NCI-H128 (cell line): ENCODE measurements around the gene POU2F3.

Experiments used
- DNase-seq: peaks from one replicate; lab custom pipeline; 2025; ENCODE audit not compliant: unreplicated experiment; lab: John Stamatoyannopoulos, UW

The POU2F3 gene

GRCh38 chr11:120226242-120226641, 13.7 kb upstream of the POU2F3 start:
- no peak for DNase-seq

- no peak for DNase-seq
Measured at GRCh38 chr11:120226714-120227113, 13.2 kb upstream of the POU2F3 start.

DNA sequence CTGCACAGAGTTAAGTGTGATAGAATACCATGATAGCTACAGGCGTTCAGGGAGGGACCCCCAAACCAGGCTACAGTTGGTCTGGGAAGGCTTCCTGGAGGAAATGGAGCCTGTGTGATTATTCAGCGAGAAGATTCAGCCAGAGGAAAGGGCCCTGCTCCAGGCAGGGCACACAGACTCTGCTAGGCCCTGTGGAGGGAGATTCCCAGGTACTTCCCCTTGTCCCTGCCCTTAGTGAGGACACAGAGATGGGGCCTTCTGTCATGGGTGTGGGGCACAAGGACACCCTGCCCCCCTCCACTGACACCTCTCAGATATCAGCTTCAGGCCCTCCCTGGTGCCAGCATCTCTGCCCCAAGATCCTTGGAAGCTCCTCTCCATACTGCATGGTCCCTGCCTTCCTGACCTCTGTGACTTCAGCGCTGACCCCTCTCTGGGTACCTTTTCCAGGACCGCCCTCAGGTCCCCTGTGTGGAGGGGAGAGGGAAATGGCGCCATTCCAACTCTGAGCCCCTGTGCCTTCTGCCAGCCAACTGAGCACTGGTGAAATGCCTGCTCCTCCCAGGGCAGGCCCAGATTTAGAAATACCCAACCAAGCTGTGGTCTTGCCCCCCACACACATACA, 12.6 kb upstream of the POU2F3 start:
- DNase-seq: no peak

DNA sequence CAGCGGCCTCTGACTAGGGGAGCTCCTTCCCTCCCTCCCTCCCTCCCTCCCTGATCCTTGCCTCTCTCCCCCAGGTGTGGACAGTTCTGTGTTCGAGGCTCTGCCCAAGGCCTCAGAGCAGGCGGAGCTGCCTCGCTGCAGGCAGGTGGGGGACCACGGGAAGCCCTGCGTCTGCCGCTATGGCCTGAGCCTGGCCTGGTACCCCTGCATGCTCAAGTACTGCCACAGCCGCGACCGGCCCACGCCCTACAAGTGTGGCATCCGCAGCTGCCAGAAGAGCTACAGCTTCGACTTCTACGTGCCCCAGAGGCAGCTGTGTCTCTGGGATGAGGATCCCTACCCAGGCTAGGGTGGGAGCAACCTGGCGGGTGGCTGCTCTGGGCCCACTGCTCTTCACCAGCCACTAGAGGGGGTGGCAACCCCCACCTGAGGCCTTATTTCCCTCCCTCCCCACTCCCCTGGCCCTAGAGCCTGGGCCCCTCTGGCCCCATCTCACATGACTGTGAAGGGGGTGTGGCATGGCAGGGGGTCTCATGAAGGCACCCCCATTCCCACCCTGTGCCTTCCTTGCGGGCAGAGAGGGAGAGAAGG, 11.1 kb upstream of the POU2F3 start:
- DNase-seq: no peak

GRCh38 chr11:120229451-120230424, 10.2 kb upstream of the POU2F3 start:
- DNase-seq: no peak

GRCh38 chr11:120230433-120231071, 9.4 kb upstream of the POU2F3 start:
- DNase-seq: no peak

DNA sequence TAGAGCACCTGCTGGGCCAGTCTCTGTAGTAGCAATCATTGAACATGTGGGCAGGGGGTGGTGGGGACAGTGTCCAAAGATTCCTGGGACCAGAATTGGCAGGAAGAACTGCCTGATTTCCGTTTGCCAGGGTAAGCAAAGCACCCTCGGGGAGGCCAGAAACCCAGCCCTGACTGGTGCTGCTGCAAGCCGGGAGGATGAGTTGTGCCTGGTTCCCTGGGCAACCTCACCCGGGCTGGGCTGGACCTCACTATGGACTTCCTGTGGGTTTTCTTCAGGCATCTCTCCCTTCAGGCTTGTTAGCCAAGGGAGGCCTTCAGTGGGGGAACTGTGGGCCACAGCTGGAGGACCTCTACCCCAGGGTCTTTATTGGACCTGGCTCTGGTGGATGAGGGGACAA, 8.0 kb upstream of the POU2F3 start:
- no peak for DNase-seq

GRCh38 chr11:120233207-120233803, 6.6 kb upstream of the POU2F3 start:
- no peak for DNase-seq

- DNase-seq: no peak
Measured at GRCh38 chr11:120235024-120235628, 4.8 kb upstream of the POU2F3 start.

DNA sequence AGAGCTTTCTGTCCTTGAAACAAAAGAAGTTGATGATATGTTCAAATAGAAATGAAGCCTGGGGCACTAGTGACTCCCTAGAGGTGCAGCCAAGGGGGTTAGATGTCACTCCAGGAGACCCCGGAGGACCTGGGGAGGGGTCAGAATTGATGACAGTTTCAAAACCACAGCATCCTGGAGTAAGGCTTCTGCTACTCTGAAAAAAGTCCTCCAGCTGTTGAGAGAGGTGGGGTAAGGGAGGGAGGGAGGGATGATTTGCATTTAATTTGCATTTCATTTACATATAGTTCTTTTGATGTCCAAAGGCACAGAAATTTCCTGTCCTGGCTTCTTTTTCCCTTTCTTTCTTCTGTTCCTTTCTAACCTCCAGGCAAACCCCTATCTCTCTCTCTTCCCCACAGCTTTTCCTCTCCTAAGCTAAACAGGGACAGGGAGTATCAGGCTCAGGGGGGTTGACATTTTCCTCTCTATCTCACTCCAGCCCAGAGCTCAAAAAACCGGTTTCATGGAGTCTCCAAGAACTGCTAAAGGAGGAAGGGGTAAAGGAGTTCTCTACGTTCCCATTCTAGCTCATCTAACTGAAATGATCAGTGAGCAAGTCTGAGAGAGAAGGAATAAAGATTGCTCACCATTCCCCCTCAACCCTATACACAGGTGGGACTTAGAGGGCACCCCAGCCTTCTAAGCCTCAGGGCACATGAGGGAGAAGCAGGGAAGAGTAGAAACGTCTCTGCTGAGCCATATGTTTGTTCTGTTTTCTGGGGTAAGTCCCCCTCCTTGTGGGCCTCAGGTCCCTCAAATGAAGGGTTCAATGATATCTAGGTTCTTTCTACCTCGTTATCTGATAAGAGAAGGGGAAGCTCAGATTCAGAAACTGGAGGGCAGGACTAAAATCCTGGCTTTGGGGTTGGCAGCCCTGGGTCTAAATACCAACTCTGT, 3.5 kb upstream of the POU2F3 start:
- DNase-seq: no peak

- no peak for DNase-seq
Measured at GRCh38 chr11:120238968-120239620, 846 bp upstream of the POU2F3 start.

GRCh38 chr11:120240866-120241265, 926 bp downstream of the POU2F3 start:
- no peak for DNase-seq

- no peak for DNase-seq
Measured at GRCh38 chr11:120241277-120241676, 1.3 kb downstream of the POU2F3 start.

DNA sequence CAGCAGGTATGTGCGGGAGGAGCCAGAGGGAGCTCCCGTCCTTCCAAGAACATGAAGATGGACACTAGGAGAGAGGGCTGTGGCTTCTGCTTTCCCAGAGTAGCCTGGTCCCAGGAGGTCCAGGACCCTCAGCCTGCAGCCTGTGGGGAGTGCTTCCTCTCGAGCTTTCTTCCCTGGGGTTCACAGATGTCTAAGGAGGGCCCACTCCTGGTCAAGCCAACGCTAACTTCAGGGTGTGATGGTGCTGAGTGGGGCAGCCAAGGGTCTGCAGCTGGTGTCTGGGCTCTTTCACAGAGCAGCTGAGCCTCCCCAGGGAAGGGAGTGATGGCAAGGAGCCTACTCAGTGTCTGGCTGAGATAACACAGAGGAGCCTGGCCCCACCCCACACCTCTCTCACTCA, 3.3 kb downstream of the POU2F3 start:
- no peak for DNase-seq

DNA sequence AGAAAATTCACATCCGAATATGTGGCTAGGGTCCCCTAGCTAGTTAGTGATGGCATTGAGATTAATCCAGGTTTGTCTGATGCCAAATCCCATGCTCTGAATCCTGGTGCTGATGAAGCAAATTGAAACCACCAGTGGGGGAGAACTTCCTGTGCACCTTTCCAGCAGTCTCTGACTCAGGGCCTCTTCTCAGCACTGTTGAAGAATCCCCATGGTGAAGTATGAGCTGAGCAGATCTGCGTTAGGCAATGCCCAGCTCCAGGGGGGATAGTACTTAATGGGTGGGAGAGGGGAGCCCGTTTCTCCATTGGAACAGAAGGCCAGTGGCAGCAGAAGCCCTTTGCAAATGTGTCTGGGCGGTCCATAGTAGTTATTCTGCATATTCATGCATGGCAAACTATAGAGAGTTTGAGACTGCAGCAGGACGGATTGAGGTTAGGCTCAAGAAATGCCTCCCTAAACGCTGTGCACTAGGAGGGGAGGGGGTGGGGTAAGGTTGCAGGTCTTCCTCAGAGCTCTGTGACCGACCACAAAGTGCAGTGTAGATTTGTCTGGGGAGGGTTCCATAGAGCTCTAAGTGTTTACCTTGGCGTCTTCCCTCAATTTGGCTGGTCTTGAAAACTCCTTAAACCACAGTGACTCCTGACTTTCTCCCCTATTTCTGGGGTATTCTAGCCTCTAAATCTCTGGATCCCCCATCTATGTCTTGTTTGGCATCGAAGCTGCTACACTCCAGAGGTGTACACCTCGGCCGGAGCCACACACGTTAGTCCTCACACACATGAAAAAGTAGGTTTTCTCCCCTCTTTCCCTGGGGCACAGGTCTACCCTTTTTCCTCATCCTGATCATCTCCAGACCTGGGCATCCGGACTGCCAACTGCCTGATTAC, 4.8 kb downstream of the POU2F3 start:
- no peak for DNase-seq

DNA sequence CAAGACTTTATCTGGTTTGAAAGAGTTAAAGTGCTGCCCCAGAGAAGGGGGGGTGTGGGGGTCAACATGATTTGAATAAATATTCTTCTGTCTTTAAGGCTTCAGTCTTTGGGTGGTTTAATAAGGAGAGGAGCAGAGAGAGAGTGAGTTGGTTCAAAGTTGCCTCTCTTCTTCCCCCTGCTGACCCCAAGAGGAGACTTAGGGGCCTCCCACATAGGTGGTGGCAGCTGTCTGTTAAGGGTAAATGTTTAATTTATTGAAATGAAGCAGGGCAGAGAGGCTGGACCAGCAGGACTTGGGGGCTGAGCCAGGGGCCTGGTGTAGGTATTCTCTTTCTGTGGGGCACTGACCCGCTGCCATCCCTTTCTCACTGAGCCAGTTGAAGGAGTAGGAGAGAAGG, 5.5 kb downstream of the POU2F3 start:
- no peak for DNase-seq

GRCh38 chr11:120248551-120249278, 8.8 kb downstream of the POU2F3 start:
- DNase-seq: no peak
